IMR-90 (cell line): ENCODE data around the gene ZMIZ2. TPM values are rescaled to one million over a fixed set of nuclear protein-coding genes. Genes with fewer than 3 reads are reported as not detected.

Experiments used
- CEBPB ChIP-seq: IDR thresholded peaks from 2 replicates; pipeline ENCODE4 v1.6.1; 2012; ENCODE audit warnings: low read depth, low read length, improper control_type of control experiment
- CHD1 ChIP-seq: IDR thresholded peaks from 2 replicates; pipeline ENCODE4 v1.6.1; 2012; ENCODE audit warnings: low read depth, low read length, improper control_type of control experiment
- MXI1 ChIP-seq: IDR thresholded peaks from 2 replicates; pipeline ENCODE4 v1.6.1; 2012; ENCODE audit warnings: low read depth, mild to moderate bottlenecking, low read length, moderate library complexity, borderline replicate concordance
- RAD21 ChIP-seq: IDR thresholded peaks from 2 replicates; pipeline ENCODE4 v1.6.1; 2012; ENCODE audit warnings: low read length, improper control_type of control experiment
- polyA plus RNA-seq, 3 experiments: library from polyadenylated mRNA; depleted of rRNA; stranded (reverse); fragments of >200 nt; gene quantifications; 2 replicates each; pipeline ENCODE4 v1.2.3, GENCODE V29; 2012; ENCODE audit warnings: low replicate concordance in 1 of 3
- total RNA-seq: library from RNA; depleted of rRNA; stranded (reverse); fragments of >200 nt; gene quantifications from 2 replicates; pipeline ENCODE4 v1.2.3, GENCODE V29; 2012

ZMIZ2 gene
- total and polyA plus RNA-seq, 2 of the 4 experiments (the other 2 are of a cell fraction): 3.0 to 24.0 TPM

DNA sequence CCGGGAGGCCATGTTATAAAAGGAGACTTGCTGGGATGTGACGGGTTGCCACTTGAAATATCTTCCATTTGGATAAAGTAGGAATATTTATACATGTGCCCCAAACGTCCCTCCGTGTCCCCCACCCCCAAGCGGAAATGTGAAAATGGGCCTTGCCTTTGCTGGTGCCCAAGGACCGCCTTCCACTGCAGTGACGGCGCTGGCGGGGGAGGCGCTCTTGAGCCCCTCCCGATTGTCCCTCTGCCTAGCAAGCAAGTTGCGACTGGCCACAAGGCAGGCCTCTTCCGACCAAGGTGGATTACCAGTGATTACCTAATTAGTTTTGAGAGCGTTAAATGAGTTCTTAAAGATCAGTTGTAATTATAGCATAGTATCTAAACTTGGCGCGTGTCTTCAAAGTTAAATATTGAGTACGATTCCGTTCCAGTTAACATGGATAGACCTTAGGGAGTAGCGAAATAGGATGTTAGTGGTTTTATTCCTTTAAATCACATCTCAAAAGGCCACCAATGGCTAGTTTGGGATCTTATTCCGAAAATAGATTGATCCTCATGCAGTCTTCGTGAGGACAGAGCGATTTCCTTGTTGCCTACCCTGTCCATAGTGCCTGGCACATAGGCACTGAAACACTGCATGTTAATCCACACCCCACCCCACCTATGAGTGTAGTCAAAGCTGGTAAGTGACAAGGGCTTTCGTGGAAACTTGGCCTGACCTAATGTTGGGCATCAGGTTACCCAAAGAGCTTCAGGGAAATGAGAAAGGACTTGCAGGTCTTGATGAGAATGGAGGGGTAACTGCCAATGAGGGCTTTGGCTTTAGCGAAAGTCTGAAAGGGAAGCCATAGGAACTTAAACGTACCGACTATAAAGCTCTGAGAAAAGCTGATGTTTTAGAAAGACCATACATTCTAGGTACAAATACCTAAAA is 48.9 kb downstream of the ZMIZ2 start (continued):
- TF ChIP-seq CEBPB (no peak), RAD21 (peak; percentile 38), CHD1 (no peak), MXI1 (0 out of 2 replicates have a peak, but pooled peaks have one; percentile 13)
